NCI-H2029 (cell line): ENCODE data around the gene TGM2.
A peak's percentile ranks its signal among the peaks of the same experiment; 100 is the strongest.

Source experiments
- DNase-seq: peaks from one replicate; lab custom pipeline; 2025; lab: John Stamatoyannopoulos, UW

The TGM2 gene

GRCh38 chr20:38199501-38200390 is 34.7 kb upstream of the TGM2 start:
- no peak for DNase-seq

- no peak for DNase-seq
These were observed 33.3 kb upstream of the TGM2 start for GRCh38 chr20:38198238-38198861.

GRCh38 chr20:38197619-38198018 is 32.5 kb upstream of the TGM2 start:
- DNase-seq: no peak

- no peak for DNase-seq
These were observed 32.1 kb upstream of the TGM2 start for GRCh38 chr20:38197217-38197616.

GRCh38 chr20:38196592-38196991 is 31.5 kb upstream of the TGM2 start:
- no peak for DNase-seq

- DNase-seq: no peak
These were observed 31.0 kb upstream of the TGM2 start for GRCh38 chr20:38196076-38196475.

GRCh38 chr20:38195521-38195920 is 30.5 kb upstream of the TGM2 start:
- no peak for DNase-seq

GRCh38 chr20:38194971-38195504 is 30.0 kb upstream of the TGM2 start:
- DNase-seq: peak; percentile 9

- no peak for DNase-seq
These were observed 28.6 kb upstream of the TGM2 start for GRCh38 chr20:38193586-38194105.

- no peak for DNase-seq
These were observed 27.3 kb upstream of the TGM2 start for GRCh38 chr20:38192323-38192885.

- DNase-seq: no peak
These were observed 26.6 kb upstream of the TGM2 start for GRCh38 chr20:38191654-38192053.

GRCh38 chr20:38190936-38191371 is 25.9 kb upstream of the TGM2 start:
- DNase-seq: no peak

GRCh38 chr20:38190166-38190565 is 25.1 kb upstream of the TGM2 start:
- DNase-seq: no peak

- DNase-seq: no peak
These were observed 22.4 kb upstream of the TGM2 start for GRCh38 chr20:38187517-38187916.

- DNase-seq: no peak
These were observed 21.7 kb upstream of the TGM2 start for GRCh38 chr20:38186788-38187221.

GRCh38 chr20:38184101-38184500 is 19.0 kb upstream of the TGM2 start:
- DNase-seq: no peak

GRCh38 chr20:38181971-38182370 is 16.9 kb upstream of the TGM2 start:
- no peak for DNase-seq

- DNase-seq: peak; percentile 60
These were observed 16.2 kb upstream of the TGM2 start for GRCh38 chr20:38181207-38181801.

- no peak for DNase-seq
These were observed 15.7 kb upstream of the TGM2 start for GRCh38 chr20:38180781-38181180.

- no peak for DNase-seq
These were observed 14.8 kb upstream of the TGM2 start for GRCh38 chr20:38179846-38180245.

- DNase-seq: no peak
These were observed 13.5 kb upstream of the TGM2 start for GRCh38 chr20:38178581-38178980.

GRCh38 chr20:38178065-38178491 is 13.0 kb upstream of the TGM2 start:
- no peak for DNase-seq
